ENCODE data around the gene PSMC3.

The PSMC3 gene

DNA sequence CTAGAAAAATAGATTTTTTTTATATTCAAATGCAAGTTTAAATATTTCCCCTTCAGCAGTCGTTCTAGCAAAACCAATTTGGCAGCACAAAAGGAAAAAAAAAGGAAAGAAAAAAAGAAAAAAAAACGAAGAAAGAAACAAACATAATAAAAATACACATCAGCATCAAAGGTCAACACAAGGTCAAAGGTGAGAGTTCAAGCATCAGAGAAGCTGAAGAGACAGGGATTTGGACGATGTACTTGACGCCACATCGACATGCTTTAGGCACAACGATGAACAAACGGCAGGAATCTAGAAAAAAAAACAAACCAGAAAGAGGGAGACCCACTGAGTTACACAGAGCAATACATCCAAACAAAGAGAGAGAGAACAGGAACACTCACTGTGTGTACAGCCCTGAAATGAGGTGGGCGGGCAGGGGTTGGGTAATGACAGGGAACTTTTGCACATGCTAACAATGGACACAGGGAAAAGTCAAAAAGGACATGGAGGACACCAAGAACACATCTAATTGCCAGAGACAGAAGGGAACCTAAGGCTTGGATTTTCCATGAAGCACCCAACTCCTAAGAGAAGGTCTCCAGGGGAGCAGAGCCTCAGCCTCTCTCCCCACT is 42.5 kb upstream of the PSMC3 start:
- no peak for TF ChIP-seq EZH2phosphoT487 (IDR thresholded peaks at IDR 0.05; ENCODE audit: borderline replicate concordance, low read length)
- TF ChIP-seq, protein P1, sequence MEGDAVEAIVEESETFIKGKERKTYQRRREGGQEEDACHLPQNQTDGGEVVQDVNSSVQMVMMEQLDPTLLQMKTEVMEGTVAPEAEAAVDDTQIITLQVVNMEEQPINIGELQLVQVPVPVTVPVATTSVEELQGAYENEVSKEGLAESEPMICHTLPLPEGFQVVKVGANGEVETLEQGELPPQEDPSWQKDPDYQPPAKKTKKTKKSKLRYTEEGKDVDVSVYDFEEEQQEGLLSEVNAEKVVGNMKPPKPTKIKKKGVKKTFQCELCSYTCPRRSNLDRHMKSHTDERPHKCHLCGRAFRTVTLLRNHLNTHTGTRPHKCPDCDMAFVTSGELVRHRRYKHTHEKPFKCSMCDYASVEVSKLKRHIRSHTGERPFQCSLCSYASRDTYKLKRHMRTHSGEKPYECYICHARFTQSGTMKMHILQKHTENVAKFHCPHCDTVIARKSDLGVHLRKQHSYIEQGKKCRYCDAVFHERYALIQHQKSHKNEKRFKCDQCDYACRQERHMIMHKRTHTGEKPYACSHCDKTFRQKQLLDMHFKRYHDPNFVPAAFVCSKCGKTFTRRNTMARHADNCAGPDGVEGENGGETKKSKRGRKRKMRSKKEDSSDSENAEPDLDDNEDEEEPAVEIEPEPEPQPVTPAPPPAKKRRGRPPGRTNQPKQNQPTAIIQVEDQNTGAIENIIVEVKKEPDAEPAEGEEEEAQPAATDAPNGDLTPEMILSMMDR (IDR thresholded peaks at IDR 0.05; ENCODE audit: low read depth, low read length, poor library complexity, severe bottlenecking), result no peak
- Histone ChIP-seq H3F3A (ENCODE audit: control insufficient read depth, insufficient read depth) (no peaks in the 10 kb centered on the region), H3K36me3 (ENCODE audit: control insufficient read depth, low read length) (peaks cover 80% of the 10 kb centered on the region), H3K9me2 (replicated peaks; ENCODE audit: control insufficient read depth, low read length) (no peaks in the 10 kb centered on the region), H3K79me2 (ENCODE audit: control insufficient read depth, low read length) (no peaks in the 10 kb centered on the region; the same call in 1 of the 2 replicates), H3K4me3 (ENCODE audit: low read length) (no peak overlapping the region), H3K4me2 (ENCODE audit: low read length) (no peak overlapping the region), H3K9me3 (ENCODE audit: control insufficient read depth, insufficient read depth, low read length) (no peaks in the 10 kb centered on the region), H4K20me1 (ENCODE audit: control insufficient read depth, insufficient read depth, low read depth, low read length) (no peaks in the 10 kb centered on the region), H3K27ac (ENCODE audit: low read depth, low read length) (no peak overlapping the region), H3K4me1 (ENCODE audit: control insufficient read depth, low read length) (no peaks in the 10 kb centered on the region), H3K27me3 (ENCODE audit: control insufficient read depth, low read length) (no peaks in the 10 kb centered on the region)

DNA sequence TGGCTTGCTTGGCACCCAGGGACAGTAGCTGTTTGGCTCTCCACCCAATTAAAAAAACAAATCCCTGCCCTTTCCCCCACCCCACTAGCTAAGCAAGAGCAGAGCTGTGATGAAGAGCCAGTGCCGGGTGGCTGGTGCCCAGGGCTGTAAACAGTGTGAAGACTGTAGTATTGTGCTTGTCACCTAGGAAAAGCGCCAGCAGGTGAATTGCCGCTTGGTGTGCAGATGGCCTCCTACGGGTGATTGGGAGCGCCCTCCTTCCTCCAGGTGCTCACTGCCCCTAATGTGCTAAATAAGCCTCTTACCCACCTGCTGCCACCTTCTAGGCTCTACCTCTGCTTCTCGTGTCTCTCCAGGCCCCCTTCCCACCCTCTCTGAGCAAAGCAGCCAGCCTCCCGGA is 41.1 kb upstream of the PSMC3 start:
- Histone ChIP-seq H3K36me3 (ENCODE audit: control insufficient read depth, low read length) (peaks cover 66% of the 10 kb centered on the region), H4K20me1 (ENCODE audit: control insufficient read depth, insufficient read depth, low read depth, low read length) (no peaks in the 10 kb centered on the region), H3K9me3 (ENCODE audit: control insufficient read depth, insufficient read depth, low read length) (no peaks in the 10 kb centered on the region), H3K9me2 (replicated peaks; ENCODE audit: control insufficient read depth, low read length) (no peaks in the 10 kb centered on the region), H3F3A (ENCODE audit: control insufficient read depth, insufficient read depth) (no peaks in the 10 kb centered on the region), H3K4me1 (ENCODE audit: control insufficient read depth, low read length) (no peaks in the 10 kb centered on the region), H3K4me3 (ENCODE audit: low read length) (no peak overlapping the region), H3K79me2 (ENCODE audit: control insufficient read depth, low read length) (no peaks in the 10 kb centered on the region; the same call in 1 of the 2 replicates), H3K4me2 (ENCODE audit: low read length) (no peak overlapping the region), H3K27me3 (ENCODE audit: control insufficient read depth, low read length) (no peaks in the 10 kb centered on the region), H3K27ac (ENCODE audit: low read depth, low read length) (no peak overlapping the region)
- TF ChIP-seq, protein P1 (IDR thresholded peaks at IDR 0.05; ENCODE audit: low read depth, low read length, poor library complexity, severe bottlenecking), result no peak
- TF ChIP-seq EZH2phosphoT487 (IDR thresholded peaks at IDR 0.05; ENCODE audit: borderline replicate concordance, low read length), result no peak

DNA sequence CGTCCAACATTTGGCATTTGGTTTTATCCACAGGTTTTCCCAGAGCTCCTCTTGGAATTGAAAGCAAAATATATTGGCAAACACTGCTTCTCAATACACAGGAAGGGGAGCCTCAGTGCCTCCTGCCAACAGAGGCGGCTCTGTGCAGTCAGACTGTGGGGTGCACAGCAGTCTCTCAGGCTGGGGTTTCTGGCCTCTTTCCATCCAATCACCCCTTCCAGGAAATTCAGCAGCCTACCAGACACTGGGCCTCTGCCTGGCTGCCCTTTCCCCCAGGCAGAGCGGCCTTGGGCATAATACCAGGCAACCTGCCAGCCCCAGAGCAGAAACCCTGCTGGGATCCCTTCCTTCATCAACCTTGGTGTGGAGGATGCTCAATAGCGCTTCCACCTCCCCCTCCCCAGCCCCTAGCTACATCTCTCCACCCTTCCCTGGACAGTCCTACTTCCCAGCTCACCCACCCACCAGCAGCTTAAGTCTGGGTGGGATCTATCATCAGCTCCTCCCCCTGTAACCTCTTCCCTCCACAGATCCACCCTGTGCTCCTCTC is 40.5 kb upstream of the PSMC3 start:
- Histone ChIP-seq H3K4me2 (ENCODE audit: low read length) (no peak overlapping the region), H3K27ac (ENCODE audit: low read depth, low read length) (no peak overlapping the region), H3K27me3 (ENCODE audit: control insufficient read depth, low read length) (no peaks in the 10 kb centered on the region), H3K9me2 (replicated peaks; ENCODE audit: control insufficient read depth, low read length) (no peaks in the 10 kb centered on the region), H4K20me1 (ENCODE audit: control insufficient read depth, insufficient read depth, low read depth, low read length) (no peaks in the 10 kb centered on the region), H3K79me2 (ENCODE audit: control insufficient read depth, low read length) (no peaks in the 10 kb centered on the region; the same call in 1 of the 2 replicates), H3K9me3 (ENCODE audit: control insufficient read depth, insufficient read depth, low read length) (no peaks in the 10 kb centered on the region), H3F3A (ENCODE audit: control insufficient read depth, insufficient read depth) (no peaks in the 10 kb centered on the region), H3K4me1 (ENCODE audit: control insufficient read depth, low read length) (no peaks in the 10 kb centered on the region), H3K4me3 (ENCODE audit: low read length) (no peak overlapping the region), H3K36me3 (ENCODE audit: control insufficient read depth, low read length) (peaks cover 61% of the 10 kb centered on the region)
- no peak for TF ChIP-seq EZH2phosphoT487 (IDR thresholded peaks at IDR 0.05; ENCODE audit: borderline replicate concordance, low read length)
- TF ChIP-seq, protein P1 (IDR thresholded peaks at IDR 0.05; ENCODE audit: low read depth, low read length, poor library complexity, severe bottlenecking), result no peak
